GM12878 (cell line): ENCODE data around the gene ZNF805. TPM values are rescaled to one million over a fixed set of nuclear protein-coding genes. Genes with fewer than 3 reads are reported as not detected.
A peak's percentile ranks its signal among the peaks of the same experiment; 100 is the strongest.

Experiments used
- CBFB ChIP-seq: IDR thresholded peaks from 2 replicates; pipeline ENCODE4 v1.6.1; 2016; ENCODE audit warnings: antibody characterized with exemption, low read depth
- CTCF ChIP-seq, 3 experiments: IDR thresholded peaks in 2 of 3; conservative IDR thresholded peaks in 1 of 3; 2 replicates each; pipeline ENCODE4 v1.5.1; 2011; ENCODE audit warnings: low read depth in 3 of 3, low read length in 3 of 3, mild to moderate bottlenecking in 3 of 3, control low read depth in 2 of 3, moderate library complexity in 2 of 3, inconsistent platforms in 1 of 3, mixed read lengths in 1 of 3; ENCODE audit not compliant: control insufficient read depth in 2 of 3, insufficient read depth in 1 of 3; ENCODE audit errors: extremely low read depth in 1 of 3
- DPF2 ChIP-seq: fragments of 450-650 bp; IDR thresholded peaks from 2 replicates; pipeline ENCODE4 v1.6.1; 2017; ENCODE audit warnings: mild to moderate bottlenecking
- EP300 ChIP-seq, 2 experiments: fragments of 150-350 bp in 1 of 2; IDR thresholded peaks; 2 replicates each; pipeline ENCODE4 v1.6.1; 2011 to 2012; ENCODE audit warnings: low read depth in 2 of 2, low read length in 2 of 2, borderline replicate concordance in 1 of 2, improper control_type of control experiment in 1 of 2, inconsistent platforms in 1 of 2; ENCODE audit not compliant: control insufficient read depth in 1 of 2
- ESRRA ChIP-seq: IDR thresholded peaks from 2 replicates; pipeline ENCODE4 v1.6.1; 2012; ENCODE audit warnings: mild to moderate bottlenecking, low read length, improper control_type of control experiment
- EZH2 ChIP-seq: IDR thresholded peaks from 2 replicates; pipeline ENCODE4 v1.6.1; 2012; ENCODE audit warnings: low read depth, mild to moderate bottlenecking, control low read depth, inconsistent platforms, low read length, borderline replicate concordance; ENCODE audit not compliant: control insufficient read depth
- FOS ChIP-seq: IDR thresholded peaks from 3 replicates; pipeline ENCODE4 v1.6.1; 2011; ENCODE audit warnings: borderline replicate concordance; ENCODE audit not compliant: insufficient read length; ENCODE audit errors: extremely low read depth
- FOXM1 ChIP-seq: IDR thresholded peaks from 2 replicates; pipeline ENCODE4 v1.6.1; 2012; ENCODE audit warnings: low read depth, mild to moderate bottlenecking, inconsistent platforms, low read length, moderate library complexity
- GABPA ChIP-seq: IDR thresholded peaks from 2 replicates; pipeline ENCODE4 v1.6.1; 2014; ENCODE audit warnings: antibody characterized with exemption, low read depth, mild to moderate bottlenecking, inconsistent platforms
- IRF5 ChIP-seq: fragments of 450-650 bp; IDR thresholded peaks from 2 replicates; pipeline ENCODE4 v1.6.1; 2017; ENCODE audit warnings: borderline replicate concordance
- JUNB ChIP-seq: IDR thresholded peaks from 2 replicates; pipeline ENCODE4 v1.6.1; 2016; ENCODE audit warnings: antibody characterized with exemption, mild to moderate bottlenecking
- JUND ChIP-seq: IDR thresholded peaks from 2 replicates; pipeline ENCODE4 v1.6.1; 2012; ENCODE audit warnings: low read depth, mild to moderate bottlenecking, low read length, improper control_type of control experiment, moderate library complexity
- KLF5 ChIP-seq: fragments of 450-650 bp; IDR thresholded peaks from 2 replicates; pipeline ENCODE4 v1.6.1; 2014; ENCODE audit warnings: mild to moderate bottlenecking; ENCODE audit not compliant: partially characterized antibody
- MEF2A ChIP-seq: IDR thresholded peaks from 2 replicates; pipeline ENCODE4 v1.6.1; 2011; ENCODE audit warnings: low read depth, mild to moderate bottlenecking, low read length, moderate library complexity; ENCODE audit not compliant: insufficient read depth
- NRF1 ChIP-seq: conservative IDR thresholded peaks from 2 replicates; pipeline ENCODE4 v1.6.1; 2011; ENCODE audit warnings: mild to moderate bottlenecking, low read depth, low read length, improper control_type of control experiment
- PAX5 ChIP-seq: IDR thresholded peaks from 2 replicates; pipeline ENCODE4 v1.6.1; 2011; ENCODE audit warnings: low read depth, low read length, borderline replicate concordance
- POLR2AphosphoS5 ChIP-seq: IDR thresholded peaks from 2 replicates; pipeline ENCODE4 v1.6.1; 2011; ENCODE audit warnings: mild to moderate bottlenecking, low read length, inconsistent platforms
- STAT1 ChIP-seq: fragments of 450-650 bp; conservative IDR thresholded peaks from 2 replicates; pipeline ENCODE4 v1.6.1; 2014; ENCODE audit warnings: antibody characterized with exemption, mild to moderate bottlenecking
- ZBED1 ChIP-seq: IDR thresholded peaks from 2 replicates; pipeline ENCODE4 v1.6.1; 2016; ENCODE audit warnings: borderline replicate concordance
- ZBTB40 ChIP-seq: fragments of 450-650 bp; IDR thresholded peaks from 2 replicates; pipeline ENCODE4 v1.6.1; 2016; ENCODE audit warnings: mild to moderate bottlenecking, moderate library complexity, borderline replicate concordance
- polyA plus RNA-seq, 11 experiments: library from polyadenylated mRNA; depleted of rRNA in 4 of 11; unstranded in 6 of 11; stranded (reverse) in 5 of 11; fragments of >200 nt; fragmentation: Nextera tagmentation in 4 of 11; fragmentation: Illumina TruSeq in 1 of 11; extraction: Ambion mirVana in 4 of 11; extraction: Trizol in 1 of 11; gene quantifications; 1 replicate in 1 of 11; 2 replicates in 10 of 11; pipeline versions ENCODE4 v1.2.1 to v1.2.3, GENCODE V29; 2011 to 2016; ENCODE audit warnings: inconsistent platforms in 2 of 11, missing spikeins in 2 of 11, low read depth in 1 of 11
- total RNA-seq, 4 experiments: library from RNA; depleted of rRNA in 3 of 4; stranded (reverse); fragments of >200 nt in 3 of 4; fragmentation: Illumina TruSeq in 1 of 4; extraction: Trizol in 1 of 4; gene quantifications; 2 replicates each; pipeline versions ENCODE4 v1.2.1 to v1.2.3, GENCODE V29; 2013 to 2021

Gene ZNF805
- total and polyA plus RNA-seq, 10 of the 15 experiments (the other 5 are each of a cell fraction or from before 2014, with no cell fraction given) = 0.31 to 8.9 (median 2.3) TPM

GRCh38 chr19:57280165-57280961, 39.9 kb downstream of the ZNF805 start, which contains the start of gene ZNF460 (continued):
- TF ChIP-seq ZBTB40 (peak; percentile 92), PAX5 (peak; percentile 67; the same call in 1 of the 2 replicates), IRF5 (no peak), POLR2AphosphoS5 (peak; percentile 86), JUNB (no peak), STAT1 (no peak), CBFB (peak; percentile 20; the same call in 1 of the 2 replicates), EP300 (IDR thresholded peaks at IDR 0.05; ENCODE audit: borderline replicate concordance in 1 of 2, control insufficient read depth in 1 of 2, low read depth in 2 of 2, low read length in 2 of 2) (no peak), ZBED1 (no peak), JUND (peak; percentile 88), EZH2 (no peak), FOXM1 (no peak), MEF2A (no peak), GABPA (peak; percentile 92), FOS (no peak), ESRRA (peak; percentile 39; the same call in 1 of the 2 replicates), NRF1 (no peak), KLF5 (peak; percentile 54), CTCF (IDR thresholded peaks at IDR 0.05 in 2 of 3, conservative IDR thresholded peaks at IDR 0.05 in 1 of 3; ENCODE audit: control insufficient read depth in 2 of 3, extremely low read depth in 1 of 3, insufficient read depth in 1 of 3, low read depth in 3 of 3, low read length in 3 of 3) (no peak), DPF2 (peak; percentile 55; the same call in 1 of the 2 replicates)
